ENCODE results near the gene DOK3. TPM values are rescaled to one million over a fixed set of nuclear protein-coding genes. Genes with fewer than 3 reads are reported as not detected.

Gene DOK3
- 3.3 TPM for total RNA-seq

- FAIRE-seq (no peak), DNase-seq (ENCODE audit: low spot score in 2 of 2) (no peak)
These were observed at the start of gene DOK3 for GRCh38 chr5:177509381-177509951. TSS of gene DOK3 (minus strand) at chr5:177509826. CDS start at chr5:177509540, 286 bp downstream.

- DNase-seq (ENCODE audit: low spot score in 2 of 2), result no peak
- FAIRE-seq, result no peak
These were observed 48.2 kb upstream of the DOK3 start for GRCh38 chr5:177557796-177558195.

- FAIRE-seq (no peak), DNase-seq (ENCODE audit: low spot score in 2 of 2) (no peak)
These were observed 47.5 kb upstream of the DOK3 start for GRCh38 chr5:177557041-177557647.

GRCh38 chr5:177555665-177556064 lies 46.0 kb upstream of the DOK3 start:
- no peak for DNase-seq (ENCODE audit: low spot score in 2 of 2)
- FAIRE-seq, result no peak

- DNase-seq (ENCODE audit: low spot score in 2 of 2) (no peak), FAIRE-seq (no peak)
These were observed 45.6 kb upstream of the DOK3 start for GRCh38 chr5:177555228-177555627.

- FAIRE-seq (no peak), DNase-seq (ENCODE audit: low spot score in 2 of 2) (peak; percentile 97 to 98)
These were observed 45.0 kb upstream of the DOK3 start, which contains the start of gene FAM193B for GRCh38 chr5:177554474-177555111. TSS of gene FAM193B (minus strand) at chr5:177554563. CDS start at chr5:177554458, 105 bp downstream.

GRCh38 chr5:177553671-177554429 lies 44.2 kb upstream of the DOK3 start:
- FAIRE-seq, result no peak

GRCh38 chr5:177552839-177553455 lies 43.3 kb upstream of the DOK3 start:
- FAIRE-seq, result no peak
- peak in 1 of 2 donors; percentile 35 for DNase-seq (ENCODE audit: low spot score in 2 of 2)

More at GRCh38 chr5:177553671-177554429, 44.2 kb upstream of the DOK3 start:
- DNase-seq (ENCODE audit: low spot score in 2 of 2), result no peak

- FAIRE-seq (no peak), DNase-seq (ENCODE audit: low spot score in 2 of 2) (no peak)
These were observed 40.5 kb upstream of the DOK3 start for GRCh38 chr5:177550122-177550521.

- FAIRE-seq (no peak), DNase-seq (ENCODE audit: low spot score in 2 of 2) (no peak)
These were observed 38.9 kb upstream of the DOK3 start for GRCh38 chr5:177548495-177548894.

- FAIRE-seq (no peak), DNase-seq (ENCODE audit: low spot score in 2 of 2) (no peak)
These were observed 38.1 kb upstream of the DOK3 start for GRCh38 chr5:177547736-177548135.

- FAIRE-seq, result no peak
These were observed 36.7 kb upstream of the DOK3 start for GRCh38 chr5:177546258-177546741.

GRCh38 chr5:177545487-177546257 lies 36.0 kb upstream of the DOK3 start:
- DNase-seq (ENCODE audit: low spot score in 2 of 2), result no peak
- FAIRE-seq, result no peak

More at GRCh38 chr5:177546258-177546741, 36.7 kb upstream of the DOK3 start:
- DNase-seq (ENCODE audit: low spot score in 2 of 2), result peak in 1 of 2 donors; percentile 51

- DNase-seq (ENCODE audit: low spot score in 2 of 2), result no peak
- FAIRE-seq, result no peak
These were observed 33.3 kb upstream of the DOK3 start for GRCh38 chr5:177542816-177543465.

GRCh38 chr5:177540438-177540837 lies 30.8 kb upstream of the DOK3 start:
- FAIRE-seq, result no peak
- no peak for DNase-seq (ENCODE audit: low spot score in 2 of 2)

- FAIRE-seq (no peak), DNase-seq (ENCODE audit: low spot score in 2 of 2) (no peak)
These were observed 29.8 kb upstream of the DOK3 start for GRCh38 chr5:177539411-177539810.

GRCh38 chr5:177538876-177539275 lies 29.2 kb upstream of the DOK3 start:
- FAIRE-seq (no peak), DNase-seq (ENCODE audit: low spot score in 2 of 2) (no peak)

- DNase-seq (ENCODE audit: low spot score in 2 of 2) (peak in 1 of 2 donors; percentile 30), FAIRE-seq (no peak)
These were observed 28.0 kb upstream of the DOK3 start for GRCh38 chr5:177537389-177538361.

All from frontal cortex (tissue), 4 donors.